GM21576 (cell line): ENCODE data around the gene PROS1.

Source experiments
- ATAC-seq: cut with Tn5 transposase; IDR thresholded peaks from one replicate; pipeline ENCODE4 v1.9.1; 2021; ENCODE audit warnings: mild to moderate bottlenecking, moderate library complexity; ENCODE audit not compliant: unreplicated experiment

PROS1 gene

DNA sequence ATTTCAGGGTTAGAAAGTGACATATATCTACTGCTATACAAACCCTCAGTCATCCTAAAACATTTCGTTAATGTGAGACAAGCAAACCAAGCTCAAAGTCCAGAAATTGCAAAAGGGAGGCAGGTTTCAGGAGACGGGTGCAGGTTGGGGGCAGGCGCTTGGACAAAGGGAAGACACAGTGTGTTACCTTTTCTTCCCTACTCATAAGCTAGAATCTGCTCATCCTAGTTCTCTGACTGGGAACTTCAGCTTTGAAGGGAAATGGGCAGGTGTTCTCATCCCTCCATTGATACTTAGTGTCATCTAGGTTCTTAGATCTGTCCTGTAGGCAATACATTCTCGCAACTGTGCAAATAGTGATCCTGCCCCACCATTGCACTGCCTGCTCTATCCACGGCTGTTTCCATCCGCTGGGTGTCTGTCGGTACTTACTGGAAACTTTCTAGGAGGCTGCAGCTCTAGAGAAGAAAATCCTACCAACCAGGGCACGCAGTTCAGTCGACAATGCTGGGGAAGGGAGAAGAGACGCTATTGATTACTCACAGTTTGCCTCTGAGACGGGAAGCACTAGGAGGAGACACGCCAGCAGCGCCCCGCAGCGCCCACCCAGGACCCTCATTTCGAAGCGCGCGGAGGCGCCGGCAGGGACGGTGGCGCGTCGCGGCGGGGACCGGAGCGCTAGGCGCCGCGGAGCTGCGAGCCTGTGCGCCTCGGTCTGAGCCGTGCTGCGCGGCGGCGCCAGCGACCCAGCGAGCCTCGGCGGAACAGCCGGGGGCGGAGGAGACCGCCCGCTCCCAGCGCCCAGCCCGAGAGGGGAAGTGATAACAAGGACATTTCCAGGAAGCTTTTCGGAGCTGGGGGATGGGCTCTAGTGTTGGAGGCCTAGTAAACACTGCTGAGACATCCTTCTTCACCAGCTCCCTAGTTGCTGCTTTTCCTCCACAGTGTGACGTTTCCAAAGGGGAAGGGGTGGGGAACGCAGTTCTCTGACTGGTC lies at the start of gene PROS1:
PROS1 (minus strand) TSS at position 766 of the 996 bp plus-strand sequence; CDS start at position 619, 147 bp downstream.
- ATAC-seq = peak; percentile 84

GRCh38 chr3:94020293-94020692 lies 46.6 kb upstream of the PROS1 start:
- no peak for ATAC-seq

DNA sequence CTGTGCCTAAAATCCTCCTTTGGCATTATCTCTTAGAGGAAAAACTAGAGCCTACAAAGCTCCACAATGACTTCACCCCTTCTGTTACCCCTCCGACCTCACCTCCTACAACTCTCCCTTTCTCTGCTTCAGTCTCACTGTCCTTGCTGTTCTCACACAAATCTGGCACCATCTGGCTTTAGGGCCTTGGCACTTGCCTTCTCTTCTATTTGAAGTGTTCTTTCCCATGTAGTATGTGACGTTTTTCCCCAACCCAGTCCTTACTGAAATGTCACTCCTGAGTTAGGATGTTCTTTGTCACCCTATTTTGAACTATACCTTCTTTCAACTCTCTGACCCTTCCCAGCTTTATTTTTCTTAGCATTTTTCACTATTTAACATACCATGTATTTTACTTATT lies 46.0 kb upstream of the PROS1 start:
- no peak for ATAC-seq

GRCh38 chr3:94015025-94015424 lies 41.3 kb upstream of the PROS1 start:
- no peak for ATAC-seq

- no peak for ATAC-seq
Observed at GRCh38 chr3:94012185-94012584, 38.5 kb upstream of the PROS1 start.

GRCh38 chr3:94011233-94011711 lies 37.6 kb upstream of the PROS1 start:
- no peak for ATAC-seq

DNA sequence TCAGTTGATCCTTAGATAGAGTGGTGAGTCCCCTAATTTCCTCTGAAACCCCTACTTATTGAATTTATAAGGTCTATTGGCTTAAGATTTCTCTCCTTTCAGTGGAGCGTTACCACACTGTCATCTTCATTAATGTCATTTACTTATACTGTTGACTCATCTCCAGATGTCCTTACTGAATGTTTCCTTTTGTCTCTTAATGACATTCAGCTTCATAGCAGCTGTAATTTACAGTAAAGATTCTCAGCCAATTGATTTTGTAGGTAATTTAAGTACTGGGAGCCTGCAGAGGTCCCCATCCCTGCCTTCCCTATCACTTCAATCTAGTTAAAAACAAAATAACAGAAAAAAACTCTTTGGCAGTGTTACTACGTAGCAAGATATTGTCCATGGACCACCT lies 35.9 kb upstream of the PROS1 start:
- no peak for ATAC-seq

DNA sequence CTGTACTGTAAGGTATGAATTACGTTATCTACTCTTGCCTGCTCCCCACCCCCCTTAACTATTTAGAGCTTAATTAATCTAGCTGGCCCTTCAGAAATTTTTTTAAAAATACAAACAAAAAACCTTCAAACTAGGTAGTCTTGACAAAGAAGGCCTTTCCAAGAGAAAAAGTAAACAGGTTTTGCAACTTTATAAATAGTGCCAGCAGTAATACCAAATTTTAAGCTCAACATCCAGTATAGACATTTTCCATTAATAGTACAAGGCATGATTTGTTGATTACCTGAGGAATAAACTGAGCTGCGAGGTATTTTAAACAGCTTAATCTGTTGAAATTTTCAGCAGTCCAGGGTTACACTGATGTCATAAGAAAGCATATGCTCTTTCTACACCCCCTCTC lies 34.6 kb upstream of the PROS1 start:
- ATAC-seq = no peak

DNA sequence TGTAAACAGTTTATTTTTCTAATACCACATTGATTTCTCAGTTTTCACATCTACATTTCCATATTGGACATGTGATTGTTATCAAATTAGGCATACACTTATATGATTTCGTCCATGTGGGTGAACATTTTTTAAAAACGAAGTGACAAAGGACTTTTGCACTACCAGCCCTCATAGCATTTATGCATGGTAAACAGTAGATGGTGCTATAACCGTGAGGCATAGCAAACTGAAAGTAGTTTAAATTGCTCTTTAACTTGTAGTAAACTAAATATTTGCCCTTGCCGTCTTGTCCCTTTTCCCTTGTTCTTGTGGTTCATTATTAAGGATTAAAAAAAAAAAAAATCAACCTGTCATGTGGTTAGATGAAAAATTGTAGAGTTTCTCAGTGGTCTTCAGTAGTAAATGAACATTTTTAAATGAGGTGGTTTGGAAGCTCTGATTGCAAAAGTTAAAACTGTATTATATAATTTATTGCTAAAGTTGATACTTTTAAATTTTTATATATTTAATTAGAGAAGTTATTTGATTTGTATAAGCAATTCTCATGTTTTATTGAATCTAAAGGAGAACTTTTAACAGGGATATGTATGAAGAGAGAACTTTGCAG lies 30.7 kb upstream of the PROS1 start:
- peak; percentile 96 for ATAC-seq

DNA sequence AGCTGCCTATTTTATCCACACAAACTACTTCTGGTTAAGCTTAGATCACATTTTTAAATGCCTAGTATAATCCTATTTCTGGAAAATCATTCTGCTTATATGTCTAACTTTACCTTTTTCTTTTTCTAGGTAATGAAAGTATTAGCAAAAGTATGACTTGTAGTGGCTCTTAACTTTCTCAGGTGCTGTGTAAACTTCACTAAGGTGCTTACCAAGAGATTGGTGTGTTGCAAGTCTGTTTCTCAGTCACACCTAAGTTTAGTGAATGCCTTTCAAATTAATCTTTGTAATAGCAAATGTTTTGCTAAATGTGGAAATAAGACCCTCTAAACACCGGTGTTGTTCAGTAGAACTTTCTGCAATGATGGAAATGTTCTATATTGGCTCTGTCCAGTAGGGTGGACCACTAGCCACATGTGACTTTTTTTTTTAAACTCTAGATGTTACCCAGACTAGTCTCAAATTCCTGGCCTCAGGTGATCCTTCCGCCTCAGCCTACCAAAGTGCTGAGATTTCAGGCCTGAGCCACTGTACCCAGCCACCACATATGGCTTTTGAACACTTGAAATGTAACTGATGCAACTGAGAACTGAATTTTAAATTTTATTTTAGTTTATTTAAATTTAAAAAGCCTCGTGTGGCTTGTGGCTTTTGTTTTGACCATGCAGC lies 28.3 kb upstream of the PROS1 start:
- no peak for ATAC-seq

DNA sequence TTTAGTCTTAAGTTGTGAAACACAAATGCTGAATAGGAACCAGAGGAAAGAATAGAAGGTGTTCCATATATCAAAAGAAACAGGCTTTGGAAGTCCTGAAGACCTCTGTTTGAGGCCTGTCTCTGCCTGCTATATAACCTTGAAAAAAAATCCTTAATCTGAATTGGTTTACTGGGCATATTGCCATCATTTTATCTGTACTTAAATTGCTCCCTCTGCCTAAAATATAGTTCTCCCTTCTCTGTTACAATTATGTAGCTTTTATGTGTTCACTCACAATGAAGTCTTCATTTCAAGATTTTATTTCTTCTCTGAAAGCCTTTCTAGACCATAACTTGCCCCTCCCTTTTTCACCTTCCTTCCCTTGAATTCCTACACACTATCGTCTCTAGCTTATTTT lies 27.5 kb upstream of the PROS1 start:
- ATAC-seq = no peak

- no peak for ATAC-seq
Observed at GRCh38 chr3:93994056-93994455, 20.4 kb upstream of the PROS1 start.

GRCh38 chr3:93992207-93992606 lies 18.5 kb upstream of the PROS1 start:
- ATAC-seq = no peak

- ATAC-seq = no peak
Observed at GRCh38 chr3:93991631-93992030, 17.9 kb upstream of the PROS1 start.

DNA sequence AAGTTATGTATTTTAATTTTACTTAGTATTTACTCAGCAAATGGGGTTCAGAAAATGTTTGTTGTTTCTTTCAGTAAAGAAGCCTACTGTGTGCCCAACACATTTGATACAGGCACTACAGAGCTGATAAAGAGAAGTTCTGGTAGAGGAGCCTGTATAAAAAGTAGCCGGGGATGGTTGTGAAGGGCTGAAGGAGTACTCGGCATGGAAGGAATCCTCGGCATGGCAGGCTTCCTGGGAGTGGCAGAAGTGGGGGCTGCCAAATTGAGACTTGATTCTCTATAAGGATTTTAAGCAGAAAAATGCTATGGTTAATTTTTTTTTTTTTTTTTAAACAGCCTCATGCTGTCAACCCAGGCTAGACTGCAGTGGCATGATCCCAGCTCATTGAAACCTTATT lies 15.5 kb upstream of the PROS1 start:
- no peak for ATAC-seq

- no peak for ATAC-seq
Observed at GRCh38 chr3:93988764-93989163, 15.1 kb upstream of the PROS1 start.

DNA sequence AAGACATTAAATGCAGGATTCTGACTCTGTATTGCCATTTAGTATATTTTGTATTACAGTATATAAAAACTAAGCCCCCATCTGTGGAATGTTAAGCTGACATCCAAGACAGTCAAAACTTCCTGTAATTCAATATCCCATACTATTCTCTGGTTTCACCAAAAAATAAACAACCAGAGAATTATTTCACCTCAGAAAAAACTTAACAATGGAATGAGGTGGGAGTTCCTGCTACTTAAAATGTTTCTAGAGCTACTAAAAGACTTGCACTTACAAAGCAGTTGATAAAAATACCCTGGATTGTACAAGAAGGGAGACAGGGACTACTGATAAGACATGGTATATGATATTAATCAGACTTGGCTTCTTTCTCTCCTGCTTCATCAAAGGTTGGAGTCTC lies 14.6 kb upstream of the PROS1 start:
- ATAC-seq = no peak

DNA sequence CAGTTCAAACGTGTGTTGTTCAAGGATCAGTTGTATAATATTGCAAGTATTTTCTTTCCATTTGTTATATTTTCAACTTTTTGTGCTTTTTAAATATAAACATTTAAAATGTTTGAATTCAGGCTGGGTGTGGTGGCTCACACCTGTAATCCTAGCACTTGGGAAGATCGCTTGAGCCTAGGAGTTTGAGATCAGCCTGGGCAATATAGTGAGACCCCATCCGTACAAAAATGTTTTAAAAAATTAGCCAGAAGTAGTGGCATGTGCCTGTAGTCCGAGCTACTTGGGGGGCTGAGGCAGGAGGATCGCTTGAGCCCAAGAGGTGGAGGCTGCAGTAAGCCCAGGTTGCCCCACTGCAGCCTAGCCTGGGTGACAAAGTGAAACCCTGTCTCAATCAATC lies 10.9 kb upstream of the PROS1 start:
- no peak for ATAC-seq

GRCh38 chr3:93983408-93983807 lies 9.7 kb upstream of the PROS1 start:
- no peak for ATAC-seq

GRCh38 chr3:93981649-93982048 lies 8.0 kb upstream of the PROS1 start:
- ATAC-seq = no peak

- ATAC-seq = peak; percentile 100
Observed at GRCh38 chr3:93979850-93980676, 6.4 kb upstream of the PROS1 start, which contains the start of gene ARL13B. TSS of gene ARL13B (plus strand) at chr3:93980155. CDS start at chr3:93980424, 269 bp downstream.
